Measurements from ENCODE around the gene SERP2. TPM values are rescaled to one million over a fixed set of nuclear protein-coding genes. Genes with fewer than 3 reads are reported as not detected.

SERP2 gene
- total and polyA plus RNA-seq, 2 donors (not counting 3 experiments of a cell fraction or from before 2014, with no cell fraction given) = 0.30 TPM; not detected in 1

GRCh38 chr13:44386913-44387556, 13.4 kb downstream of the SERP2 start:
- Histone ChIP-seq H3K27me3 (ENCODE audit: control insufficient read depth in 2 of 2, insufficient read depth in 2 of 2, low read length in 2 of 2) (no peaks in the 10 kb centered on the region), H3K9me3 (replicated peaks; ENCODE audit: control insufficient read depth, insufficient read depth, low read length) (no peaks in the 10 kb centered on the region), H3K27ac (ENCODE audit: insufficient read depth, low read depth, low read length) (no peak overlapping the region), H2AFZ (ENCODE audit: low read depth, low read length) (no peak overlapping the region), H3K4me1 (ENCODE audit: control insufficient read depth, extremely low read depth, insufficient read depth, low read length) (no peaks in the 10 kb centered on the region), H3K79me2 (ENCODE audit: control insufficient read depth, insufficient read depth, low read length) (no peaks in the 10 kb centered on the region), H3K9ac (replicated peaks; ENCODE audit: extremely low read depth, insufficient read depth, low read length) (no peak overlapping the region), H4K20me1 (replicated peaks; ENCODE audit: control insufficient read depth, extremely low read depth, insufficient read depth, low read length) (no peaks in the 10 kb centered on the region), H3K4me3 (replicated peaks in 1 of 3; ENCODE audit: insufficient read depth in 1 of 3, low read depth in 1 of 3, low read length in 3 of 3) (no peak overlapping the region), H3K4me2 (ENCODE audit: insufficient read depth, low read length) (no peak overlapping the region), H3K9me1 (replicated peaks; ENCODE audit: control insufficient read depth, extremely low read depth, insufficient read depth, low read length) (no peaks in the 10 kb centered on the region), H3K36me3 (ENCODE audit: control insufficient read depth in 2 of 2, extremely low read depth in 1 of 2, insufficient read depth in 2 of 2, low read length in 2 of 2) (no peaks in the 10 kb centered on the region)
- intact Hi-C loops (cut with micrococcal nuclease) (no loop called here), dilution Hi-C loops (cut with MboI; ENCODE audit: extremely low pct_ligation_motif_present, low sequenced_read_pairs) (no loop called here)
- POLR2A ChIA-PET = no interaction called here
- BruUV-seq (replicated peaks) = no TSS peak
- FAIRE-seq (no peak), DNase-seq (ENCODE audit: low read depth, low spot score) (no peak)
- TF ChIP-seq GATA2 (IDR thresholded peaks at IDR 0.05; ENCODE audit: insufficient read depth, insufficient read length, low read depth, low read length) (no peak), JUN (IDR thresholded peaks at IDR 0.05; ENCODE audit: borderline replicate concordance, insufficient read depth, insufficient read length, low read depth) (no peak), MAX (IDR thresholded peaks at IDR 0.05; ENCODE audit: insufficient read depth, insufficient read length) (no peak), POLR2AphosphoS5 (IDR thresholded peaks at IDR 0.05; ENCODE audit: insufficient read depth, low read depth, low read length) (no peak), CTCF (IDR thresholded peaks at IDR 0.05; ENCODE audit: extremely low read depth in 1 of 2, insufficient read depth in 1 of 2, low read depth in 1 of 2, low read length in 2 of 2) (no peak), EZH2 (IDR thresholded peaks at IDR 0.05; ENCODE audit: borderline replicate concordance, low read depth, low read length, severe bottlenecking) (no peak), FOS (IDR thresholded peaks at IDR 0.05; ENCODE audit: borderline replicate concordance, insufficient read depth, low read length) (no peak), MYC (IDR thresholded peaks at IDR 0.05; ENCODE audit: low read depth, low read length) (no peak), POLR2A (IDR thresholded peaks at IDR 0.05; ENCODE audit: low read depth, low read length) (no peak)
- CTCF ChIA-PET = no interaction called here

Data from endothelial cell of umbilical vein (primary cell).